Right lobe of liver (tissue), 4 donors: ENCODE measurements around the gene USP40.

Source experiments
- CTCF ChIP-seq, 4 donors: fragments of 200-600 bp in 3 of 4; fragments of 450-650 bp in 1 of 4; IDR thresholded peaks; one replicate each; pipeline versions ENCODE4 v1.5.1 to v1.8.0; 2016 to 2022; ENCODE audit warnings: antibody characterized with exemption in 4 of 4, mild to moderate bottlenecking in 2 of 4
- POLR2A ChIP-seq: fragments of 450-650 bp; IDR thresholded peaks from one replicate; pipeline ENCODE4 v1.6.1; 2017; ENCODE audit warnings: antibody characterized with exemption, mild to moderate bottlenecking
- donor health status: DM: no; HTN: no; CAD: no.
- donor health status: DM: no; HTN: no; CAD: no.
- donor health status: DM: no; HTN: yes; CAD: no.

GRCh38 chr2:233441161-233442027 is 125.2 kb downstream of the USP40 start:
- TF ChIP-seq CTCF (IDR thresholded peaks at IDR 0.05) (no peak), POLR2A (no peak)
